Measurements from ENCODE around the gene SZRD1.

GRCh38 chr1:16378443-16378842 is 11.4 kb downstream of the SZRD1 start:
- no peak for TF ChIP-seq NFE2L2 (IDR thresholded peaks at IDR 0.05; ENCODE audit: low read depth, low read length)
- no peak for TF ChIP-seq POLR2A (IDR thresholded peaks at IDR 0.05; ENCODE audit: low read depth, low read length)
- no peak for TF ChIP-seq CTCF (conservative IDR thresholded peaks at IDR 0.05; ENCODE audit: low read depth, low read length)
- no peak for TF ChIP-seq MXI1 (IDR thresholded peaks at IDR 0.05; ENCODE audit: borderline replicate concordance, low read depth, low read length)
- TF ChIP-seq RAD21 (IDR thresholded peaks at IDR 0.05; ENCODE audit: low read length): no peak
- TF ChIP-seq SMC3 (IDR thresholded peaks at IDR 0.05; ENCODE audit: low read depth, low read length): no peak

All from IMR-90 (cell line).